ENCODE measurements around the gene CACNA2D3. TPM values are rescaled to one million over a fixed set of nuclear protein-coding genes. Genes with fewer than 3 reads are reported as not detected.

The CACNA2D3 gene
- polyA plus RNA-seq, 3 donors = 8.3 to 21.5 (median 10.4) TPM

- Histone ChIP-seq H3K79me2 (ENCODE audit: insufficient read depth, low read length) (no peaks in the 10 kb centered on the region), H3K4me1 (ENCODE audit: control insufficient read depth in 1 of 2, insufficient read depth in 2 of 2, low read length in 2 of 2) (no peaks in the 10 kb centered on the region), H3K27me3 (ENCODE audit: control insufficient read depth in 2 of 2, insufficient read depth in 2 of 2, low read length in 2 of 2) (no peaks in the 10 kb centered on the region), H3K9ac (ENCODE audit: insufficient read depth, low read length, poor library complexity, severe bottlenecking) (no peak overlapping the region), H4K20me1 (ENCODE audit: insufficient read depth, low read length) (no peaks in the 10 kb centered on the region), H3K27ac (ENCODE audit: low read depth in 1 of 2, low read length in 2 of 2) (no peak overlapping the region), H2AFZ (ENCODE audit: insufficient read depth, low read depth, low read length, poor library complexity, severe bottlenecking) (no peak overlapping the region), H3K36me3 (replicated peaks in 1 of 2; ENCODE audit: control insufficient read depth in 1 of 2, insufficient read depth in 2 of 2, low read length in 2 of 2) (no peaks in the 10 kb centered on the region), H3K4me2 (replicated peaks; ENCODE audit: extremely low read depth, low read length, poor library complexity, severe bottlenecking) (no peak overlapping the region), H3K4me3 (replicated peaks in 1 of 3; ENCODE audit: low read depth in 2 of 3, low read length in 3 of 3) (no peak overlapping the region), H3K9me3 (replicated peaks in 1 of 2; ENCODE audit: control insufficient read depth in 1 of 2, insufficient read depth in 1 of 2, low read length in 2 of 2) (peaks cover 0 to under 1% of the 10 kb centered on the region in 2 donors)
- Mint-ChIP-seq H3K9me3 (peaks cover 0 to 5% (median 2%) of the 10 kb centered on the region in 7 donors), H3K4me3 (no peak overlapping the region), H3K4me1 (no peaks in the 10 kb centered on the region), H3K27ac (no peak overlapping the region), H3K36me3 (no peaks in the 10 kb centered on the region), H3K27me3 (ENCODE audit: low read depth in 3 of 3) (peaks cover 0 to 5% (median 2%) of the 10 kb centered on the region in 3 donors)
- intact Hi-C loops (cut with micrococcal nuclease) = no loop called here
- DNase-seq = no peak
- no peak for TF ChIP-seq CTCF (IDR thresholded peaks at IDR 0.05)
- no CpG with 5 or more reads among the region's 1 CpG for WGBS (ENCODE audit: insufficient coverage)
These were observed 639.3 kb downstream of the CACNA2D3 start for GRCh38 chr3:54761637-54762036.

GRCh38 chr3:54764911-54765310 lies 642.6 kb downstream of the CACNA2D3 start:
- H3K79me2 ChIP-seq (ENCODE audit: insufficient read depth, low read length) = no peaks in the 10 kb centered on the region
- Mint-ChIP-seq H3K4me1 (no peaks in the 10 kb centered on the region), H3K4me3 (no peak overlapping the region), H3K27me3 (ENCODE audit: low read depth in 3 of 3) (peaks cover 0 to 3% (median 0%) of the 10 kb centered on the region in 3 donors), H3K27ac (no peak overlapping the region), H3K36me3 (no peaks in the 10 kb centered on the region), H3K9me3 (peaks cover 0 to 5% (median 2%) of the 10 kb centered on the region in 7 donors)
- no peaks in the 10 kb centered on the region for H4K20me1 ChIP-seq (ENCODE audit: insufficient read depth, low read length)
- no peaks in the 10 kb centered on the region for H3K4me1 ChIP-seq (ENCODE audit: control insufficient read depth in 1 of 2, insufficient read depth in 2 of 2, low read length in 2 of 2)
- intact Hi-C loops (cut with micrococcal nuclease) = no loop called here
- TF ChIP-seq CTCF (IDR thresholded peaks at IDR 0.05) = no peak
- H3K4me2 ChIP-seq (replicated peaks; ENCODE audit: extremely low read depth, low read length, poor library complexity, severe bottlenecking) = no peak overlapping the region
- H2AFZ ChIP-seq (ENCODE audit: insufficient read depth, low read depth, low read length, poor library complexity, severe bottlenecking) = no peak overlapping the region
- DNase-seq = no peak
- no peak overlapping the region for H3K27ac ChIP-seq (ENCODE audit: low read depth in 1 of 2, low read length in 2 of 2)
- H3K9ac ChIP-seq (ENCODE audit: insufficient read depth, low read length, poor library complexity, severe bottlenecking) = no peak overlapping the region
- no peaks in the 10 kb centered on the region for H3K27me3 ChIP-seq (ENCODE audit: control insufficient read depth in 2 of 2, insufficient read depth in 2 of 2, low read length in 2 of 2)
- no peak overlapping the region for H3K4me3 ChIP-seq (replicated peaks in 1 of 3; ENCODE audit: low read depth in 2 of 3, low read length in 3 of 3)
- H3K9me3 ChIP-seq (replicated peaks in 1 of 2; ENCODE audit: control insufficient read depth in 1 of 2, insufficient read depth in 1 of 2, low read length in 2 of 2) = no peaks in the 10 kb centered on the region
- no peaks in the 10 kb centered on the region for H3K36me3 ChIP-seq (replicated peaks in 1 of 2; ENCODE audit: control insufficient read depth in 1 of 2, insufficient read depth in 2 of 2, low read length in 2 of 2)

Measured in CD14-positive monocyte (primary cell).